Neutrophil (primary cell): ENCODE data around the gene KIF4B.

Source experiments
- H3K27ac ChIP-seq: fragments of 200-600 bp; sonication (generic); 2 replicates; pipeline ENCODE4 v1.5.1; 2016; ENCODE audit warnings: mild to moderate bottlenecking, moderate library complexity
- H3K27me3 ChIP-seq: fragments of 200-600 bp; sonication (generic); 2 replicates; pipeline ENCODE4 v1.6.0; 2016; ENCODE audit warnings: mild to moderate bottlenecking
- H3K36me3 ChIP-seq: fragments of 200-600 bp; sonication (generic); 2 replicates; pipeline ENCODE4 v1.5.1; 2017
- H3K4me1 ChIP-seq, 2 experiments: fragments of 200-600 bp in 1 of 2; sonication (generic) in 1 of 2; 1 replicate in 1 of 2; 2 replicates in 1 of 2; pipeline versions ENCODE4 v1.5.1 to v1.6.1; 2013 to 2016; ENCODE audit warnings: low read depth in 1 of 2, low read length in 1 of 2, mild to moderate bottlenecking in 1 of 2, moderate library complexity in 1 of 2; ENCODE audit not compliant: control insufficient read depth in 1 of 2, insufficient read depth in 1 of 2
- H3K4me3 ChIP-seq, 2 experiments: fragments of 200-600 bp in 1 of 2; sonication (generic) in 1 of 2; 1 replicate in 1 of 2; 2 replicates in 1 of 2; pipeline ENCODE4 v1.5.1; 2013 to 2016; ENCODE audit warnings: low read depth in 1 of 2, low read length in 1 of 2, mild to moderate bottlenecking in 1 of 2, moderate library complexity in 1 of 2
- H3K9me3 ChIP-seq: fragments of 200-600 bp; sonication (generic); 2 replicates; pipeline ENCODE4 v1.5.1; 2016
- TF ChIP-seq, protein P1 (sequence below): fragments of 200-600 bp; sonication (generic); IDR thresholded peaks from 2 replicates; pipeline ENCODE4 v1.5.1; 2016; ENCODE audit warnings: antibody characterized with exemption

Gene KIF4B

DNA sequence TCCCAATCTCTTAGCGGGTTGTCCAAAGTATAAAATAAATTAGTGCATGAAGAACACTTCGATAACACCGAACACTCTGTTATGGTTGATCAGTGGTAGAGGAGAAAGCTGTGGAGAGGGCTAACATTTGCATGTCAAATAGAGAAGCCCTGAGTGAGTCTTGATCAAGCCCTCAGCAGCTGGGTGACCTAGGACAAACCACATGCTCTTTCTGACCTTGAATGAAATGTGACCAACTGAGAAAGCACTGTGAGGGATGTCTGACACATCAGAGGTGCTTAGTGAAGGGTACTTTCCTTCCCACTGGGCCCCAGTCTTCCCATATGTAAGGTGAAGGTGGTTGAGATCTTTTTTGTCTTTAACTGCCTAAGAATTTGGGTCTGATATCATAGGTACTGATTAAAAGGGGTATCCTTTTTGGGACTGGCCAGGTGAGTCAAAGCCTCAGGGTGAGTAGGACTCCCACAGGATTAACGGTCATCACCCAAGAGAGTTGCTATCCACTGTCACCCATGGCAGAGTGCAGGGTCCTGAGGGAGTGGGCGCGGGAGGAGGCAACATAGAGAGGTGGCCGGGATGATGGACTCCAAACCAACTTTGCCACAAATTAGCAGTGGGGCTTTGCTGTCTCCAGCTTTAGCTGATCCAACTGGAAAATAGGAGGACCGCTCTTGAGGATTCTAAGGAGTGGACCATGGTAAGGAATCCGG, 53.5 kb downstream of the KIF4B start:
- Histone ChIP-seq H3K27me3 (no peaks in the 10 kb centered on the region), H3K4me1 (no peaks in the 10 kb centered on the region), H3K27ac (no peak overlapping the region), H3K4me3 (no peak overlapping the region), H3K36me3 (no peaks in the 10 kb centered on the region), H3K9me3 (no peaks in the 10 kb centered on the region)
- TF ChIP-seq, protein P1, sequence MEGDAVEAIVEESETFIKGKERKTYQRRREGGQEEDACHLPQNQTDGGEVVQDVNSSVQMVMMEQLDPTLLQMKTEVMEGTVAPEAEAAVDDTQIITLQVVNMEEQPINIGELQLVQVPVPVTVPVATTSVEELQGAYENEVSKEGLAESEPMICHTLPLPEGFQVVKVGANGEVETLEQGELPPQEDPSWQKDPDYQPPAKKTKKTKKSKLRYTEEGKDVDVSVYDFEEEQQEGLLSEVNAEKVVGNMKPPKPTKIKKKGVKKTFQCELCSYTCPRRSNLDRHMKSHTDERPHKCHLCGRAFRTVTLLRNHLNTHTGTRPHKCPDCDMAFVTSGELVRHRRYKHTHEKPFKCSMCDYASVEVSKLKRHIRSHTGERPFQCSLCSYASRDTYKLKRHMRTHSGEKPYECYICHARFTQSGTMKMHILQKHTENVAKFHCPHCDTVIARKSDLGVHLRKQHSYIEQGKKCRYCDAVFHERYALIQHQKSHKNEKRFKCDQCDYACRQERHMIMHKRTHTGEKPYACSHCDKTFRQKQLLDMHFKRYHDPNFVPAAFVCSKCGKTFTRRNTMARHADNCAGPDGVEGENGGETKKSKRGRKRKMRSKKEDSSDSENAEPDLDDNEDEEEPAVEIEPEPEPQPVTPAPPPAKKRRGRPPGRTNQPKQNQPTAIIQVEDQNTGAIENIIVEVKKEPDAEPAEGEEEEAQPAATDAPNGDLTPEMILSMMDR = no peak
